SIG-M5 treated with dmso at 0.1 percent for 504 hours (cell line): ENCODE results near the gene PLCB1.
"Not testable (repeated sequence)": the region's sequence is repeated elsewhere in the genome, so short reads cannot be mapped to it uniquely, and the experiment has no call there.

Experiments
- DNase-seq: peaks from one replicate; lab custom pipeline; 2025; ENCODE audit not compliant: unreplicated experiment; lab: John Stamatoyannopoulos, UW

Gene PLCB1

GRCh38 chr20:8635837-8636236 lies 503.8 kb downstream of the PLCB1 start:
- DNase-seq, result no peak

- no peak for DNase-seq
These were observed 507.2 kb downstream of the PLCB1 start for GRCh38 chr20:8639112-8639778.

GRCh38 chr20:8640461-8640860 lies 508.4 kb downstream of the PLCB1 start:
- DNase-seq, result no peak

GRCh38 chr20:8642247-8642646 lies 510.2 kb downstream of the PLCB1 start:
- no peak for DNase-seq

GRCh38 chr20:8644468-8644867 lies 512.4 kb downstream of the PLCB1 start:
- DNase-seq, result not testable (repeated sequence)

- DNase-seq, result no peak
These were observed 513.3 kb downstream of the PLCB1 start for GRCh38 chr20:8645326-8645725.

- DNase-seq, result no peak
These were observed 514.0 kb downstream of the PLCB1 start for GRCh38 chr20:8646033-8646441.

GRCh38 chr20:8646716-8647115 lies 514.6 kb downstream of the PLCB1 start:
- no peak for DNase-seq

- no peak for DNase-seq
These were observed 515.9 kb downstream of the PLCB1 start for GRCh38 chr20:8647961-8648441.

GRCh38 chr20:8648466-8648865 lies 516.4 kb downstream of the PLCB1 start:
- no peak for DNase-seq

GRCh38 chr20:8652396-8652795 lies 520.3 kb downstream of the PLCB1 start:
- no peak for DNase-seq

GRCh38 chr20:8654486-8654885 lies 522.4 kb downstream of the PLCB1 start:
- no peak for DNase-seq

- DNase-seq, result no peak
These were observed 524.3 kb downstream of the PLCB1 start for GRCh38 chr20:8656335-8656734.

GRCh38 chr20:8657664-8658063 lies 525.6 kb downstream of the PLCB1 start:
- DNase-seq, result no peak

GRCh38 chr20:8658103-8658502 lies 526.0 kb downstream of the PLCB1 start:
- peak; percentile 30 for DNase-seq

GRCh38 chr20:8661229-8661952 lies 529.3 kb downstream of the PLCB1 start:
- peak; percentile 10 for DNase-seq

- DNase-seq, result peak; percentile 2
These were observed 530.4 kb downstream of the PLCB1 start for GRCh38 chr20:8662433-8662954.

GRCh38 chr20:8663424-8663823 lies 531.4 kb downstream of the PLCB1 start:
- no peak for DNase-seq

- DNase-seq, result no peak
These were observed 532.7 kb downstream of the PLCB1 start for GRCh38 chr20:8664778-8665177.

GRCh38 chr20:8667306-8667705 lies 535.2 kb downstream of the PLCB1 start:
- no peak for DNase-seq

GRCh38 chr20:8670207-8670892 lies 538.3 kb downstream of the PLCB1 start:
- DNase-seq, result no peak

- no peak for DNase-seq
These were observed 538.8 kb downstream of the PLCB1 start for GRCh38 chr20:8670893-8671215.
